ENCODE results near the gene OPCML. TPM values are rescaled to one million over a fixed set of nuclear protein-coding genes. Genes with fewer than 3 reads are reported as not detected.

OPCML gene
- total RNA-seq, 1 experiment from 2014 or later = not detected

GRCh38 chr11:133072858-133073582 lies 459.3 kb downstream of the OPCML start:
- ChIA-PET CTCF (no interaction called here), POLR2A (no interaction called here)
- H3K4me3 ChIP-seq (ENCODE audit: low read depth in 2 of 2, low read length in 2 of 2) = no peak overlapping the region
- in situ Hi-C loops (cut with HindIII; ENCODE audit: low pct_unique_long_range_greater_than_20kb, low sequenced_read_pairs) (no loop called here), intact Hi-C loops (cut with micrococcal nuclease; ENCODE audit: unreplicated experiment) (no loop called here)
- H3K9me3 ChIP-seq (ENCODE audit: control insufficient read depth, insufficient read depth, low read depth, low read length) = no peaks in the 10 kb centered on the region
- peaks cover 21% of the 10 kb centered on the region for H3K27me3 ChIP-seq (ENCODE audit: control insufficient read depth, insufficient read depth, low read length)
- H3K36me3 ChIP-seq (ENCODE audit: control insufficient read depth, insufficient read depth, low read length) = no peaks in the 10 kb centered on the region
- H3K27ac ChIP-seq (ENCODE audit: low read length) = no peak overlapping the region
- no peak for TF ChIP-seq SIN3A (IDR thresholded peaks at IDR 0.05; ENCODE audit: borderline replicate concordance, insufficient read depth, low read depth, low read length)
- no peak for TF ChIP-seq REST (IDR thresholded peaks at IDR 0.05; ENCODE audit: insufficient read depth in 1 of 2, low read depth in 2 of 2, low read length in 1 of 2)
- no peak for TF ChIP-seq CTCF (IDR thresholded peaks at IDR 0.05)
- TF ChIP-seq TCF7L2 (IDR thresholded peaks at IDR 0.05; ENCODE audit: low read depth, low read length) = no peak
- TF ChIP-seq POLR2AphosphoS5 (IDR thresholded peaks at IDR 0.05; ENCODE audit: low read depth, low read length) = no peak
- no peaks in the 10 kb centered on the region for H3K4me1 ChIP-seq (ENCODE audit: control insufficient read depth, insufficient read depth, low read length)
- ATAC-seq (no peak), DNase-seq (ENCODE audit: low read depth, low spot score) (no peak)
- no TSS peak for BruUV-seq (replicated peaks)

- no peak for DNase-seq (ENCODE audit: low read depth, low spot score)
- ATAC-seq = no peak
- H3K9me3 ChIP-seq (ENCODE audit: control insufficient read depth, insufficient read depth, low read depth, low read length) = no peaks in the 10 kb centered on the region
- no TSS peak for BruUV-seq (replicated peaks)
- no peaks in the 10 kb centered on the region for H3K4me1 ChIP-seq (ENCODE audit: control insufficient read depth, insufficient read depth, low read length)
- H3K4me3 ChIP-seq (ENCODE audit: low read depth in 2 of 2, low read length in 2 of 2) = no peak overlapping the region
- ChIA-PET POLR2A (no interaction called here), CTCF (no interaction called here)
- intact Hi-C loops (cut with micrococcal nuclease; ENCODE audit: unreplicated experiment) = no loop called here
- peaks cover 20% of the 10 kb centered on the region for H3K27me3 ChIP-seq (ENCODE audit: control insufficient read depth, insufficient read depth, low read length)
- H3K36me3 ChIP-seq (ENCODE audit: control insufficient read depth, insufficient read depth, low read length) = no peaks in the 10 kb centered on the region
- in situ Hi-C loops (cut with HindIII; ENCODE audit: low pct_unique_long_range_greater_than_20kb, low sequenced_read_pairs) = no loop called here
- H3K27ac ChIP-seq (ENCODE audit: low read length) = no peak overlapping the region
- no peak for TF ChIP-seq TCF7L2 (IDR thresholded peaks at IDR 0.05; ENCODE audit: low read depth, low read length)
- no peak for TF ChIP-seq POLR2AphosphoS5 (IDR thresholded peaks at IDR 0.05; ENCODE audit: low read depth, low read length)
- TF ChIP-seq REST (IDR thresholded peaks at IDR 0.05; ENCODE audit: insufficient read depth in 1 of 2, low read depth in 2 of 2, low read length in 1 of 2) = no peak
- TF ChIP-seq SIN3A (IDR thresholded peaks at IDR 0.05; ENCODE audit: borderline replicate concordance, insufficient read depth, low read depth, low read length) = no peak
- no peak for TF ChIP-seq CTCF (IDR thresholded peaks at IDR 0.05)
These were observed 459.9 kb downstream of the OPCML start for GRCh38 chr11:133072378-133072777.
